ENCODE results near the gene CEP72.

Gene CEP72

GRCh38 chr5:577800-578199 lies 34.3 kb upstream of the CEP72 start:
- Histone ChIP-seq H3K4me3 (IDR thresholded peaks at IDR 0.05; ENCODE audit: insufficient read depth, low read depth, low read length) (no peak overlapping the region), H3K79me2 (ENCODE audit: insufficient read depth, low read depth) (no peaks in the 10 kb centered on the region), H3K27me3 (ENCODE audit: insufficient read depth, low read depth) (peaks cover 74% of the 10 kb centered on the region), H3K36me3 (ENCODE audit: insufficient read depth) (no peaks in the 10 kb centered on the region), H3K4me2 (no peak overlapping the region), H3K4me1 (ENCODE audit: low read depth, poor library complexity, severe bottlenecking) (no peaks in the 10 kb centered on the region), H3K27ac (no peak overlapping the region), H2AFZ (ENCODE audit: low read depth) (no peak overlapping the region), H4K20me1 (ENCODE audit: insufficient read depth) (no peaks in the 10 kb centered on the region), H3K9ac (no peak overlapping the region)
- TF ChIP-seq, protein P1, sequence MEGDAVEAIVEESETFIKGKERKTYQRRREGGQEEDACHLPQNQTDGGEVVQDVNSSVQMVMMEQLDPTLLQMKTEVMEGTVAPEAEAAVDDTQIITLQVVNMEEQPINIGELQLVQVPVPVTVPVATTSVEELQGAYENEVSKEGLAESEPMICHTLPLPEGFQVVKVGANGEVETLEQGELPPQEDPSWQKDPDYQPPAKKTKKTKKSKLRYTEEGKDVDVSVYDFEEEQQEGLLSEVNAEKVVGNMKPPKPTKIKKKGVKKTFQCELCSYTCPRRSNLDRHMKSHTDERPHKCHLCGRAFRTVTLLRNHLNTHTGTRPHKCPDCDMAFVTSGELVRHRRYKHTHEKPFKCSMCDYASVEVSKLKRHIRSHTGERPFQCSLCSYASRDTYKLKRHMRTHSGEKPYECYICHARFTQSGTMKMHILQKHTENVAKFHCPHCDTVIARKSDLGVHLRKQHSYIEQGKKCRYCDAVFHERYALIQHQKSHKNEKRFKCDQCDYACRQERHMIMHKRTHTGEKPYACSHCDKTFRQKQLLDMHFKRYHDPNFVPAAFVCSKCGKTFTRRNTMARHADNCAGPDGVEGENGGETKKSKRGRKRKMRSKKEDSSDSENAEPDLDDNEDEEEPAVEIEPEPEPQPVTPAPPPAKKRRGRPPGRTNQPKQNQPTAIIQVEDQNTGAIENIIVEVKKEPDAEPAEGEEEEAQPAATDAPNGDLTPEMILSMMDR (conservative IDR thresholded peaks at IDR 0.05; ENCODE audit: low read depth, low read length): no peak

- H3K4me1 ChIP-seq (ENCODE audit: low read depth, poor library complexity, severe bottlenecking): no peaks in the 10 kb centered on the region
- H3K27me3 ChIP-seq (ENCODE audit: insufficient read depth, low read depth): peaks cover 74% of the 10 kb centered on the region
- TF ChIP-seq, protein P1 (conservative IDR thresholded peaks at IDR 0.05; ENCODE audit: low read depth, low read length): no peak
- no peak overlapping the region for H3K27ac ChIP-seq
- no peaks in the 10 kb centered on the region for H4K20me1 ChIP-seq (ENCODE audit: insufficient read depth)
- H2AFZ ChIP-seq (ENCODE audit: low read depth): no peak overlapping the region
- no peaks in the 10 kb centered on the region for H3K36me3 ChIP-seq (ENCODE audit: insufficient read depth)
- H3K4me2 ChIP-seq: no peak overlapping the region
- no peak overlapping the region for H3K4me3 ChIP-seq (IDR thresholded peaks at IDR 0.05; ENCODE audit: insufficient read depth, low read depth, low read length)
- H3K9ac ChIP-seq: no peak overlapping the region
- H3K79me2 ChIP-seq (ENCODE audit: insufficient read depth, low read depth): no peaks in the 10 kb centered on the region
Measured at GRCh38 chr5:579211-579610, 32.9 kb upstream of the CEP72 start.

DNA sequence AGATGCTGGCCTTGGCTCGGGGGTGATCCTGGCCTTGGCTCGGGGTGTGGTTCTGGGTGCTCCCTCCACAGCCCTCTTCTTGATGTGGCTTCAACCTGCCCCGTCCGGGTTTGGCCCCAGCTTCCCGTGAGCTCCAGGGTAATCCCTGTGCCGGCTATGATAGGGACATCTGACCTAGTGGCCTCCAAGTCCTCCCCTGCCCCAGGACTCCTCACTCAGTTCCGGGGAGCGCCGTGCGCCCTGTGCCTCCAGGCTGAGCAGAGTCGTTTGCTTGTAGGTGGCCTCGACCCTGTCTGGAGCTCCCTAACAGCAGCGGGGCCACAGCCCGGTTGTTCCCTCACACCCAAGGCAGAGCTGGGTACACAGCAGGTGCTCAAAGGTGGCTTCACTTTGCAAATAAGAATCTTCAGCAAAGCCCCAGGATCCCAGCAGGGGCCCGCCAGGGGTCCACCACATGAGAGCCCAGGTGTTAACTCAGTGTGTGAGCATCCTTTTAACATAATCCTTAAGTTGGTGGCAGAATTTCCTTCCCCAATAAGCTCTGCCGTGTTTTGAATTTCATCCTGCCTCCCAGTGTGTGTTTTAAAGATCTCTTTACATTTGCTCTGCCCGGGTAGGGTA lies 32.3 kb upstream of the CEP72 start:
- peaks cover 70% of the 10 kb centered on the region for H3K27me3 ChIP-seq (ENCODE audit: insufficient read depth, low read depth)
- H3K9ac ChIP-seq: no peak overlapping the region
- H2AFZ ChIP-seq (ENCODE audit: low read depth): no peak overlapping the region
- H3K4me3 ChIP-seq (IDR thresholded peaks at IDR 0.05; ENCODE audit: insufficient read depth, low read depth, low read length): no peak overlapping the region
- no peak overlapping the region for H3K27ac ChIP-seq
- H4K20me1 ChIP-seq (ENCODE audit: insufficient read depth): no peaks in the 10 kb centered on the region
- TF ChIP-seq, protein P1 (conservative IDR thresholded peaks at IDR 0.05; ENCODE audit: low read depth, low read length): no peak
- no peaks in the 10 kb centered on the region for H3K79me2 ChIP-seq (ENCODE audit: insufficient read depth, low read depth)
- no peak overlapping the region for H3K4me2 ChIP-seq
- no peaks in the 10 kb centered on the region for H3K36me3 ChIP-seq (ENCODE audit: insufficient read depth)
- no peaks in the 10 kb centered on the region for H3K4me1 ChIP-seq (ENCODE audit: low read depth, poor library complexity, severe bottlenecking)

DNA sequence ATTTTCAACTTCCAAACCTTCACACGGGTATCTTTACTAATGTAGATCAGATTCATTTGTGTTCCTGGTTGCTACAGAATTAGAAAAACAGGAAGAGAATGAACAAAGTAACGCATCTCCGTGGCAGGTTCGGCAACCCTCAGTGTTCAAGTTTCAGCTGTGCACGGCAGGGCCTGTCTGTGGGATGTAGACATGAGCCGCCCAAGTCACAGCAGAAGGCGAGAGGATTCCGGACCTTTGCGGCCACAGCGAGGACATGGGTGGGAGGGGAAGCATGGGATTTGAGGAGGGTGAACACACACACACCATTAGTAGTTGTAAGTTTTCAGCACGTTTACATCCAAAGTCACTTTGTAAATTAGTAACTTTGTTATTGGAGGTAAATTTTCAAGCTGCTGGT lies 31.7 kb upstream of the CEP72 start:
- Histone ChIP-seq H3K4me1 (ENCODE audit: low read depth, poor library complexity, severe bottlenecking) (no peaks in the 10 kb centered on the region), H3K27ac (no peak overlapping the region), H3K4me3 (IDR thresholded peaks at IDR 0.05; ENCODE audit: insufficient read depth, low read depth, low read length) (no peak overlapping the region), H3K79me2 (ENCODE audit: insufficient read depth, low read depth) (no peaks in the 10 kb centered on the region), H3K4me2 (no peak overlapping the region), H2AFZ (ENCODE audit: low read depth) (no peak overlapping the region), H3K27me3 (ENCODE audit: insufficient read depth, low read depth) (peaks cover 66% of the 10 kb centered on the region), H3K36me3 (ENCODE audit: insufficient read depth) (no peaks in the 10 kb centered on the region), H3K9ac (no peak overlapping the region), H4K20me1 (ENCODE audit: insufficient read depth) (no peaks in the 10 kb centered on the region)
- TF ChIP-seq, protein P1 (conservative IDR thresholded peaks at IDR 0.05; ENCODE audit: low read depth, low read length): no peak

All from KMS-11 (cell line).